CD4-positive, alpha-beta T cell treated with Interferon gamma for 1 hour (primary cell): ENCODE data around the gene ASNS.
A peak's percentile ranks its signal among the peaks of the same experiment; 100 is the strongest.
"Not testable (repeated sequence)": the region's sequence is repeated elsewhere in the genome, so short reads cannot be mapped to it uniquely, and the experiment has no call there.

Experiments
- DNase-seq: peaks from one replicate; pipeline ENCODE4 v3.0.0-alpha.2; 2020

Gene ASNS

GRCh38 chr7:97872025-97872669 is at the start of gene ASNS:
Gene ASNS, minus strand, starts transcription at chr7:97872408. Its CDS starts 3,252 bp downstream, at chr7:97869156.
- DNase-seq: peak; percentile 81

GRCh38 chr7:97921254-97921653 is 49.0 kb upstream of the ASNS start:
- not testable (repeated sequence) for DNase-seq

GRCh38 chr7:97915267-97915666 is 43.1 kb upstream of the ASNS start:
- DNase-seq: not testable (repeated sequence)

GRCh38 chr7:97912294-97912693 is 40.1 kb upstream of the ASNS start:
- not testable (repeated sequence) for DNase-seq

- DNase-seq: not testable (repeated sequence)
These were observed 24.7 kb upstream of the ASNS start for GRCh38 chr7:97896893-97897292.

- not testable (repeated sequence) for DNase-seq
These were observed 19.5 kb upstream of the ASNS start for GRCh38 chr7:97891721-97892120.

- not testable (repeated sequence) for DNase-seq
These were observed 7.3 kb upstream of the ASNS start for GRCh38 chr7:97879527-97879926.

- not testable (repeated sequence) for DNase-seq
These were observed 2.7 kb upstream of the ASNS start for GRCh38 chr7:97874894-97875293.

GRCh38 chr7:97873606-97874005 is 1.4 kb upstream of the ASNS start:
- no peak for DNase-seq

- no peak for DNase-seq
These were observed 566 bp downstream of the ASNS start for GRCh38 chr7:97871659-97872024.

GRCh38 chr7:97868788-97869187 is 3.4 kb downstream of the ASNS start:
- no peak for DNase-seq

GRCh38 chr7:97868314-97868713 is 3.9 kb downstream of the ASNS start:
- DNase-seq: no peak

- no peak for DNase-seq
These were observed 7.1 kb downstream of the ASNS start for GRCh38 chr7:97865104-97865503.

- no peak for DNase-seq
These were observed 12.5 kb downstream of the ASNS start for GRCh38 chr7:97859606-97860204.

GRCh38 chr7:97858221-97858620 is 14.0 kb downstream of the ASNS start:
- no peak for DNase-seq

- no peak for DNase-seq
These were observed 14.7 kb downstream of the ASNS start for GRCh38 chr7:97857544-97857943.

GRCh38 chr7:97851683-97852082 is 20.5 kb downstream of the ASNS start:
- DNase-seq: no peak

- not testable (repeated sequence) for DNase-seq
These were observed 21.8 kb downstream of the ASNS start for GRCh38 chr7:97850262-97851031.

- no peak for DNase-seq
These were observed 24.4 kb downstream of the ASNS start for GRCh38 chr7:97847791-97848190.

GRCh38 chr7:97846945-97847344 is 25.3 kb downstream of the ASNS start:
- no peak for DNase-seq

- DNase-seq: no peak
These were observed 26.5 kb downstream of the ASNS start for GRCh38 chr7:97845622-97846203.

- no peak for DNase-seq
These were observed 28.2 kb downstream of the ASNS start for GRCh38 chr7:97844036-97844435.

- DNase-seq: no peak
These were observed 29.3 kb downstream of the ASNS start for GRCh38 chr7:97842772-97843345.
